Uterus (tissue), 2 donors: ENCODE data around the gene OGN.

Experiments used
- CTCF ChIP-seq, 4 experiments: fragments of 200-600 bp in 2 of 4; fragments of 450-650 bp in 2 of 4; sonication (generic) in 2 of 4; IDR thresholded peaks; one replicate each; pipeline ENCODE4 v1.5.1; 2016 to 2019; ENCODE audit warnings: antibody characterized with exemption in 4 of 4, mild to moderate bottlenecking in 2 of 4, moderate library complexity in 1 of 4
- POLR2A ChIP-seq, 2 donors: fragments of 450-650 bp; IDR thresholded peaks; one replicate each; pipeline ENCODE4 v1.6.1; 2016; ENCODE audit warnings: antibody characterized with exemption in 2 of 2, mild to moderate bottlenecking in 1 of 2, moderate library complexity in 1 of 2

GRCh38 chr9:92359394-92359995 lies 44.9 kb downstream of the OGN start:
- TF ChIP-seq CTCF (IDR thresholded peaks at IDR 0.05) (no peak), POLR2A (IDR thresholded peaks at IDR 0.05) (no peak)
